C1 segment of cervical spinal cord (tissue), 14 donors: ENCODE results near the gene SLC6A17.

ENCODE experiments used
- DNase-seq, 14 donors: peaks; one replicate each; lab custom pipeline; 2025; lab: John Stamatoyannopoulos, UW

SLC6A17 gene

DNA sequence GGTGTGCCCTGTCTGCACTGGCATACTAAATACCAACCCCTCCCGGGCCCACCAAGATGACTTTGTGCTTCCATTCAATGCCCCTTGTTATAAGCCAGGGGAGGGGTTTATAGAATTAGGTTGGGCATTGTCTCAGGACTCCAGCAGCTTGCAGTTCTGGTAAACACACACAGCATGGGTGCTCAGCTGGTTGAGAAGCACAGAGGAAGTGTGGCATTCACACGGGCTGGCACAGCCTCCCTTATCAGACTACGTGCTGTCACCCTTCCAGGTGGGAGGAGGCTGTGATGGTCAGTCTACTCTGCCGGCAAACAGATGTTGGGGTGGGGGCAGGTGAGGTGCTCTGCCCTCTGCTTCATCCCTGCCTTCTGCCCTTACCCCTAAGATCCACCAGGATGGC lies 15.0 kb upstream of the SLC6A17 start:
- peak in 1 of 14 donors; percentile 60 for DNase-seq

DNA sequence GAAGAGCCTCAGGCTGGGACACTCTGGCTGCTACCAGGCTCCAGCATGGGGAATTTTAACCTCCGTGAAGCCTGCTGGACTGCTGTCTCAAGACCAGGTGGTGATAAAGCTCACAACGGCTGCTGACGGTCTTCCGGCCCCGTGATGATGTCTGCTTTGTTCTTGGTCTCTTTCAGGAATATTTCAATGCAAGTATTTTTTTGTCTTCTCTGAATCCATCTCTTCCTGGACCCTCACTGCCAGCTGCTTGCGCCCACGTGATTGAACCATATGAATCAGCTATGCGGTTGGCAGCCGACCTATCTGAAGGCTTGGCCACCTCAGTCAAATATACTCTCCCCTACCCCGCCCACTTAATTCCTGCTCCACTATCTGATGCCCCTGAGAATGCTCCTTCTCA lies 14.6 kb upstream of the SLC6A17 start:
- peak in 1 of 14 donors; percentile 54 for DNase-seq

DNA sequence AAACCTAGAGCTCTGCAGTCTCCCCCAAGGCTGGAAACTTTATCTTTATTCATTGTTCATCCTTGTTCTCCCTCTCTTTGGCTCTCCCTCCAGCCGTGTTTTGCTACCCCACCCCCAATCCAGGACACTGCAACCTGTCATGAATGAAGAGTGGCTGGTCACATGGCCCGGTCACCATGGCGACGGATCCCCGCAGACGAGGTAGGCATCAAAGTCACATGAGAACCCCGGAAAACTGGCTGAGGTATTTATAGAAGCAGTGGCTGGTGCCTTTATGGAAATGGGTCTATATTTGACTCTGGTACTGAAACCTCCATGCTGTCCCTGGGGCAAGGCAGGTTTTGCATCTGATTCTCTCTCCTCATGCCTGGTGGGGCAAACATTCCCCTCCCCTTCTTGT lies 13.4 kb upstream of the SLC6A17 start:
- peak in 6 of 14 donors; percentile 7 to 99 (median 32) for DNase-seq

DNA sequence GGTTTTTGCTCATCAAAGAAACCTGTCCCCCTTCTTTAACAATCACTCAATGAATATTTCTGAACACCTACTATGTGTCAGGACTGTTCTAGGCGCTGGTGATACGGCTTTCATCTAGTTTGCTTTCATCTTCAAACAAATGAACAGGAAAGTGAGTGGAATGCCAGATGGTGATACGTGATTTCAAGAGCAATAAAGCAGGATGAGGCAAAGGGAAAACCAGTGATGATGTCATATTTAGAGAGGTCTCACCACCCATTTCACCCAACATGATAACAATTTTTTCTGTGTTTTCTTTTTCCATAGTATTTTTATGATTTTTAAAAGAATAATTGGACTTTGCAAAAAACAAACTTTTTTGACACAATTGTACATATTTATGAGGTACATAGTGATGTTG lies 11.3 kb upstream of the SLC6A17 start:
- no peak for DNase-seq

DNA sequence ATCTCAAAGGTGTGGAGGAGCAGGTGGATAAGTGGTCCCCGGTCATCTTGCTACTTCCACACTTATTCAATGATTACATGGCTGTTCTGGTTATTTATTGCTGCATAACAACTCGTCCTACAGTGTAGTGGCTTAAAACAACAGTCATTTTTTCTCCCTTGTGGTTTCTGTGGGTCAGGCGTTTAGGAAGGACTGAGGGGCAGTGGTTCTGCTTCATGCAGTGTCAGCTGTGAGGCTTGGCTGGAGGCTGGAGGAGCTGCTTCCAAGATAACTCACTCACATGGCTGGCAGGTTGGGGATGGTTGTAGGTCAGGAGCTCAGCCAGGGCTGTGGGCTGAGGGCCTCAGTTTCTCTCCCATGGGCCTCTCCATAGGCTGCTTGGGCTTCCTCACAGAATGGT lies 5.9 kb upstream of the SLC6A17 start:
- no peak for DNase-seq

DNA sequence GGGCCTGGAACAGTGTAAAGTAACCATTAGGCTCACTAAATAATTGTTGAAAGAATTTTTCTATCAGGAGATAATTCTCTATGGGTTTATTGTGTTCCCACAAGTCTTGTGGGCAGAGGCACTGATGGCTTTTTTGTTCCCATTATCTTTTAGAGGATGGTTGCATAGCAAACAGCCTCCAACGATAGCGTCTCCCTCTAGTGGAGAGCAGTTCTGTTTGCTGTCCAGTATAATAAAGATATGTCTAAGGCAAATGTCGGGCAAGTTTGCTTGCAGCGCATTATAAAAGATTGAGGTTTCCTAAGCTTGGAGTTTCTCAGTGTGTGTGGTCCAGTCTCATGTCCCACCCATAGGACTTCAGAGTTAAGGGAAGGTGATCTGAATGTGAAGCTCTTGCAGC lies 1.3 kb upstream of the SLC6A17 start:
- DNase-seq, result no peak

DNA sequence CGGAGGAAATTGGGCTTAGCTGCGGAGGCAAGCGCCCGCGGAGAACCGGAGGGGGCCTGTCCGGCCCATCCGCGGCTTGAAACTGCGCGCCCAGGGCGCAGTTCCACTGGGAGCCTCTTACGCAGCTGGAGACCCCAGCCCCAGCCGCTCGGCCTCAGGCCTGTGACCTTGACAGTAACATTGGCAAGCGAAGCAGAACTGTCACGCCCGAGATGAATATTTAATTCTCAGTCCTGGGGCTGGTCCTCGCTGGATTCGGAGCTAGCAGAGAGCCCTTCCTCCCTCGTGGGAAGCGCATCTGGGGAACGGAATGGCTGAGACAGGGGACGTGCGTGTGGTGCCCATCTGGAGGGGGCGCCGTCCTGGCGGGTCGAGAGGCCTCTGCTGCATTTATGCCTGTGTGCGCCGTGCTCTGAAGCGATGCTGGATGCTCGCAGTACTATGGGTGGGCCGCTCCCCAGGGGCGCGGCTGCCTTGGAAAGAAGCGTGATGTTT lies 928 bp downstream of the SLC6A17 start:
- peak in 1 of 14 donors; percentile 48 for DNase-seq

DNA sequence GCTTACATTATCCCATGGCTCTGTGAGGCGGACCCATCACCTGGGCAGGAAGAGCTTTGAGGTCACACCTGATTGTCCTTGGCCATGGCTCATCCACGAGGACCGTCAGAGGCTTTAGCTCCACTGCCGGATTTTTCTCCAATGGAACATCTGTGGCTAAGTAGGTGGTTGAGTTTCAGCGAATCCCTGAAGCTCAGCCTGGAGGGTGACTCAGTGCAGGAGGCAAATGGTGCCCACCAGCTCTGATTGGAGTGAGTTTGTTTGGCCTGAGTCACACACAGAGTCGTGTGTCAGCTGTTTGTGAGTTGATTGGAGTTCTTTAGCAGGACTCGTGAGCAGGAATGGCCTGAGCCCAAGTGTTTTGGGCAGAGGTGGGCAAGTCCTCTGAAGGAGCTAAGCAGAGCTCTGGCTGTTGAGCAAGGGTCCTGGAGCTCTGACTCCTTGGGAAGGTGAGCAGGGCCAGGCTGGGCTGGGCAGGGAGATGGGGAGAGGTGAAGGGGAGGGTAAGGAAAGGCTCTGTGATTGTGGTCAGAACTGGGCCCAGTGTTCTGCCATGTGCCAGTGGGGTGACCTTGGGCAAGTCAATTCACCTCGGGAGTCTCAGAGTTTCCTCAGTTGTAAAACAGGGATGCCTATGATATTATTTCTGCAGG lies 2.0 kb downstream of the SLC6A17 start:
- DNase-seq, result peak in 1 of 14 donors; percentile 24

DNA sequence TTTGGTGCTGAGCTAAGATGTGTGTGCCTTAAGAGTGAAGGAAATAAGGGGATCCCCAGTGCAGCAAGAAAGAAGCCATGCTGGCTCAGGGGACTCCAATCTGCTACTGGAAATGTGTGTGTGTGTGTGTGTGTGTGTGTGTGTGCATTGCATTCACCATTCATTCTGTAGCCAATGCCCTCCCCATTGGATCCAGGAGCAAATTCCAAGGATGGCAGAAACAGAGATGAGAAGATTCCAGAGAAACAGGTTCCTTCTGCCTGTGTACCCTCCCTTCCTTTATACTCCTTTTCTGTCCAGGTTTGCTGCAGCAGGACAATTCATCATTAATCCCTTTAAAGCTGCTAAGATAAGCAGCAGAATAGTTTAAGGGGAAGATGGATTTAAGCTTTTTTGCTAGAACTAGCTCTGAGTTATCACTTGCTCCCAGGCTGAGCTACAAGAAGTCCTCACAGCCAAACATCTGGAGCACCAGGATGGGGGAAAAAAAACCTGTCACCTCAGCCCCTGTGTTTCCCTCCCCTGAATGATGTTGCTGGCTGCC lies 3.2 kb downstream of the SLC6A17 start:
- DNase-seq, result peak in 1 of 14 donors; percentile 36

DNA sequence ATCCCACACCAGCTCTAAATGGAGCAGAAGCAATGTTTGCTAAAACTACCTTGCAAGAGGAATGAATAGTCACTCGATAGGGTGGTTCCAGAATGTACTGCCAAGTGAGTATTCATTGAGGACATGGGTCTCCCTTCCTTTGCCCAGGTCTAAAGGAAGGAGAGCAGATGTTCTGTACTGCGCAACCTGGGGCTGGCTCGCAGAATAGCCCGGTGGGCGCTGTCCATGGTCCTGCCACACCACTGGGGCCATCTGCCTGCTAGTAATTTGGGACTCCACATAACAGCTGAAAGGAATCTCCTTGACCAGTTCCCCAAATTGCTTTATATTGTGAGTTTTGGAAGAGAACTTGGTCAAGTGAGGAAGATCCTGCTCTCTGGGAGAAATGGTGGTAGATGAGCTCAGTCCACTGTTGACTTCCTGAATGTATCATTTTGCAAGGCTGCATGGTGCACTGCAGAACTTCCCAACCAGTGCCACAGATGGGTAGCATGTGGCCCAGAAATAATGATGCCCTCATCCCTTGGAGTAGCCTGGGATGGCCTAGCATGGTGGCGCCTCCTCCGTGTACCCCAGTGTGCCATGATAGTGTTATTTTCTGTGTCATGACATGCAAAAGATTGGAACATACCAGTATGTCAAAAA lies 5.7 kb downstream of the SLC6A17 start:
- DNase-seq, result no peak

DNA sequence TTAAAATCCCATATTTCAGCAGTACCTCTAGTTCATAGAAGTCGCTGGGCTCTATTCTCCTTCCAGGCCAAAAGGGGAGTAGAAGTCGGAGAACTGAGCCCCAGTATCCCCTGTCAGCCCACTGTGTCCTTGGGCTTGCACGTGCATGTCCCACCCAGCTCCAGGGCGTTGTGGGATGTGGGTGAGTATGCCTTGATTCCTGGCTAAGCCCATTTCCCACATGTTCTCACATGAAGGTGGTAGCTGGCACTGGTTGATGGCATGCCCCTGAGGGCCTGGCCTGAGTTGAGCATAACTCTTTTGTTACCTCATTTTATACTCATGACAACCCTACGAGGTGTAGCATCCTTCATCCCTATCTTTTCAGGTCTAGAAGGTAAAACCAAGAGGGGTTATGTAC lies 8.0 kb downstream of the SLC6A17 start:
- DNase-seq, result no peak

DNA sequence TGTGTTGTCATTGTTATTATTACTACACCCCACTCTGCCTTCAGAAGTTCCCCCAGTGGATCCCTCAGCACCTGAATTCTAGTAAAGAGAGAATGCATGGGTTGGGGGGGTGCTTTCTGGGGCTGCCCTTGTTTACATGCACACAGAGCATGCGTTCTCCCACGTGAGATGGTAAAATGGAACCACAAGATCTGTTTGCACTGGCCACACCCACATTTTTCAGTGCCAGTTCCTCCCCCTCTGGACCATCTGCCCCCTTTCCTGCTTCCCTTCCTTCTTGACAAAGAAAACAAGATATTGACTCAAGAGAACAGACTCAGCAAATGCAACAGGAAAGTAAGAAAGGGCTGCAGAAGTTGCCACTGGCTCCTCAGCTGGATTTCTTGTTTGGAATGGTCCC lies 8.9 kb downstream of the SLC6A17 start:
- DNase-seq, result peak in 1 of 14 donors; percentile 47

DNA sequence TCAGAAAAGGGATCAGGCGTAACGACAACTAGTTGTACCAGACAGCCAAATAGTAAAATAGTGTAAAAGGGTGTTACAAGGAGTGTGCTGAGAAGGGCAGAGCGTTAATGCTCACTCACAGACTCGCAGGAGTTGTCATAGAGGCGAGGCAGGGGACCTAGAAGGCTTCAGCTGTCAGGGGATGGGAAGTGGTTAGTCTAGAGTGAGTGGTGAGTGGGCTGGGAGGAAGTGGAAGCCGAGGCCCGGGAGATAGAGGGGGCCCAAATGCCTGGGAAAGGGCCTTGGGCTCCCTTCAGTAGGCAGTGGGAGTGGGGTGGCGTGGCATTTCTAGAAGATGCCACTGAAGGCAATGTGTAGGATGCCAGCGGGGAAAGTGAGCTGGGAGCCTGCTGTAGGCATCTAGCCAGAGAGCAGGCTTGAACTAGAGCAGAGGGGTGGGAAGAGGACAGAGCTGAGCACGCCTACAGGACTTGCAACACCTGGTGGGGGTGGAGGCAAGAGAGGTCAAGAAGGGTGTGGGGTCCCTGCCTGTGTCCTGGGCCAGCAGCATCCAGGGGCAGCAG lies 10.3 kb downstream of the SLC6A17 start:
- peak in 1 of 14 donors; percentile 53 for DNase-seq

DNA sequence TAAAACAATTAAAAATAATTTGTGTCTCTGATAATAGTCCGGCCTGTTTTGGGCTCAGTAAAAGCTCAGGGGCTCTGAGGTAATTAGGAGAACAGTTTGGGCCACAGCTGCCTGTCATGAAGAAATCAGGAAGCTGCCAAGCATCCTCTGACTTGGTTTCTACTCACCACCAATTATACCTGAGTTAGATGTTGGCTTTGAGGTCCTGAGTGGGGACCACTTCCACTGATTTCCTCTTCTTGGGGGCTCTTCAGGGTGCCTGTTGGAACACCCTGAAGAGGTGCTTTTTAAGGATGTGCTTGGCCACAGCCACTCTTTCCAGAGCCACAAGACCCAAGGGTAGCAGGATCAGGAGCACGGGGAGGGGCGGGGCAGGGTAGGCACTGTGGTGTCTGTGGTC lies 10.9 kb downstream of the SLC6A17 start:
- no peak for DNase-seq

DNA sequence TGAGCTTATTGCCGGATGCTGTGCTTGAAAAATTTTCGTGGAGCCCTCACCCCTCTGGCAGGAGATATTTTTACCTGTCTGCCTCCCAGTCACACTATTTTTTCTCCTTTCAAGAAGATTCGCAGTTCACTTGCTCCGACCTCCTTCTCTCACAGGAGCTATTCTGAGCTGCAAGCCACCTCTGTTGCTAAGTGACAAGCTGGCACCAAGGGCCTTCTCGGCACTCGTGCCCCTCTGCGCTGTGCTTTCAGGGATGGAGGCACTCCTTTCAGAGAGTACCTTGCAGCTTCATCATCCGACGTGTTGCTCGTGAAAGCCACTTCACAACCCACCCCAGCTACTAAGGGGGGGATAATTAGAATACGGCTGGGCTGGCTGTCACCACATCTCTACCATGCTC lies 11.6 kb downstream of the SLC6A17 start:
- DNase-seq, result peak in 1 of 14 donors; percentile 81

DNA sequence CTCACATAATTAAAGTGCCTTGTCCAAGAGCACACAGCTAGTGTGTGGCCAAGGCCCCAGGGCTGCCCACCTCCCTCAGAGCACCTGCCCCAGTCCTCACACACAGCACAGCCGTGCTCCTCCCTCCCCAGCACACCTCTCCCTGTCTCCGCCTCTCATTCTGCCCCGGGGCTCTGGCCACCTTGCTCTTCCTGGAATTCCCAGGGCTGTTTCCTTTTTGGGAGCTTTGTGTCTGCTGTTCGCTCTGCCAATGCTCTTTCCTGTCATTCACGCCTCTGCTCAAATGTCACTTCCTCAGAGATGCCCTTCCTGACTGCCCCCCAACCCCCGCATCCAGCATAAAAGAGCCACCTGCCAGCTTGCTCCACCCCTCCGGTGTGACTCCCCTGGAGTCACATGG lies 13.3 kb downstream of the SLC6A17 start:
- DNase-seq, result no peak

DNA sequence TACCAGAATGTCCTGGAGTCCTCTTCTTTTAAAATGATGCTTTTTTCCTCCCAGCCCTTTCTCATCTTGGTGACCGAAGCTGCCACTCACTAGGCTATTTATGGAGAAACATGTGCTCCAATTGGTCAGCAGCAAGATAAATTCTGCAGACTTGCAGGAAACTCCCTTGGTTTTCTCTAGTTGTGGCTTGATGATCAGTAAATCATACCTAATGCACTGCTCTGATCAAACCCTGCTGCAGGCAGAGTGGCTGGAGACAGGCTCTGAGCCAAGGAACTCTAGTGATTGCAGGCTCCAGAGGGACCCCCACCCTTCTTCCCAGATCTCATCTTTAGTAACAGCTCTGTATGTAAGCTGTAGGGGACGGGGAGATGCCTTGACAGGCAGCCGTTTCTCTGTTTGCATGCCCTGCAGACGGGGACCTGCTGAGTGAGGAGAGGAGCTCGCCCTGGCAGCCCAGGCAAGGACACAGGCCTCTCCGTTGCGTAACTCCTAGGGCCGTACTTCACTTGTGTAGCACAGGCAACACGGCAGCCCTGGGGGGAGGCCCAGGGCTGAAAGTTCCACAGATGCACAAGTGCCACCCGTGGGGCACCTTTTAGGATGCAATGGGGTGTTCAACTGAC lies 14.5 kb downstream of the SLC6A17 start:
- DNase-seq, result peak in 1 of 14 donors; percentile 71

DNA sequence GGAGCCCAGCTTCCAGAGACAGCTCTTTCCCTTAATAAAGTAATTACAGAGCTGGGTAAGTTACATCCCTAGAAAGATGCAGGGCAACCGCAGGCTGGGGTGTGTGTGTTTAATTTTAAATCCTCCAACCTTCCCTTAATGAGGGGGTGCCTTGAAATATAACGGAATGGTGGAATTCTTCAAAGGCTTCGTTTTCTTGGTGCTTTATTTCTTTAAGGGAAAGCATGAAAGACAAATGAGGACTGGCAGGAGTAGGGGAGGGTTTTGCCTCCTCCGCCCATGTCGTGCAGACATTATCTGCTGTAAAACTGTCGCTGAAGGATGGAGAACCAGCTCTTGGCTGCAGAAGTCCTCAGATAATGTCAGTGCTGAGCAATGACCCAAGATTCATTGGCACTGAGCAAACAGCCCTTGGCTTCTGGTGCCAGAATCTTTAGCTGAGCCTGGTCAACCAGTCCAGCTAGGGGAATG lies 15.5 kb downstream of the SLC6A17 start:
- peak in 1 of 14 donors; percentile 67 for DNase-seq

DNA sequence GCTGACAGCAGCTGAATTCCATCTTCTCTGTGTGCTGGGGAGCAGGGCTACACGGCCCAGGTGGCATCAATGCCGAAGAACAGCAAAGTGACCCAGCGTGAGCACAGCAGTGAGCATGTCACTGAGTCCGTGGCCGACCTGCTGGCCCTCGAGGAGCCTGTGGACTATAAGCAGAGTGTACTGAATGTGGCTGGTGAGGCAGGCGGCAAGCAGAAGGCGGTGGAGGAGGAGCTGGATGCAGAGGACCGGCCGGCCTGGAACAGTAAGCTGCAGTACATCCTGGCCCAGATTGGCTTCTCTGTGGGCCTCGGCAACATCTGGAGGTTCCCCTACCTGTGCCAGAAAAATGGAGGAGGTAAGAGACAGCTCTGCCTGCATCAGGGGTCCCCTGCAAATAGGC lies 16.6 kb downstream of the SLC6A17 start:
- peak in 1 of 14 donors; percentile 44 for DNase-seq

DNA sequence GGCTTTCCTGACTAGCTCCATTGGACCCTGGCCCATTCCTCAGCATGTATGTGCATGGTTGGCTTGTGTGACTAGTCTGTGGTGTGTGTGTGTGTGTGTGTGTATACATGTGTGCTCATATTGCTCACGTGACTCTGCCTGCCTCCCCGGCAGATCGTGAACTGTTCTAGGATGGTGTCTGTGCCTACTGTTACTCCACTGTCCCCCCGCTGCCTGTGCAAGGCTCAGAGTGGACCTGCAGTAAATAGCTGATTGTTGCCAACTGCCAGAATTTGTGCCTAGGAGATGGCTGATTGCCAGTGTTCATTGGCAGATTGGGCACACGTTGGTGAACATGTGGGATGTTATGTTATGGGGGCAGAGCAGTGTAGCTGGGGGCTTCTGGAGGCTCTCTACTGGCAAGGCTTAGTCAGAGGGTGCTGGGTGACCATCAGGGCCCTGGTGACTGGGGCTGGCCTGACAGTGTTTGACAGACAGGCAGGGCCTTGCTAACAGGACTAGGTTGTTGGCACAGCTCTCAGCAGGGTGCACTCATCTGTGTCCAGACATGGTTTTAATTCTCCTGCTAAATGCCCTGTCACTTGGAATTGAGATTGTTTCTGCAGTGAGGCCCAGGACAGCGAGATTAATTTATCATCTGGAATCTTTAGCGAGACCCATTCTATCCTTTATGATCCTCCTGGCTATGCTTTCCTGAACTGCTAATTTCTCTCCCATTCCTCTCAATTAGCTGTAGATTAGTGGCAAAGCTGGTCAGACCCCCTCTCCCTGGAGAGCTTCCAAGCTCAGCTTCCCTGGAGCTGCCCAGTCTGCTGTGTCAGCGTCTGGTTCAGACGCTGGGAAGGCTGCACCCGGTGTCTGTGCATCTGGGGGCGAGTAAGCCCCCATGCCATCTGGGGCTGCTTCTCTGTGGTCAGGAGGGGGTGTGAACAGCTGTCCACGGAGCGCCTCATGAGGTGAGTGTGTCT lies 20.8 kb downstream of the SLC6A17 start:
- DNase-seq, result peak in 1 of 14 donors; percentile 58

DNA sequence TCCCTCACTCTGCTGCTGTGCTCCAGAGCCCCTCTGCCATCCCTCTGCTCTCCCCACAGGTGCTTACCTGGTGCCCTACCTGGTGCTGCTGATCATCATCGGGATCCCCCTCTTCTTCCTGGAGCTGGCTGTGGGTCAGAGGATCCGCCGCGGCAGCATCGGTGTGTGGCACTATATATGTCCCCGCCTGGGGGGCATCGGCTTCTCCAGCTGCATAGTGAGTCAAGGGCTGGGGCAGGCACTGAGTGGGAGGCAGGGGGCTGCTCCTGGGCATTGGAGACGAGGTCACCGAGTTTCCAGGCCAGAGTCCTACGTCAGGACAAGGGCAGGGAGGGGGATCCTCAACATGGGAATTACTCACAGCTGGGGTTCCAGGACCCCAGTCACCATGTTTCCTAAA lies 21.7 kb downstream of the SLC6A17 start:
- no peak for DNase-seq
